Activated T-helper 9 cell treated with anti-CD3 and anti-CD28 coated beads, Interleukin-2, amount 50 U/mL, for 16 hours (primary cell): ENCODE measurements around the gene RAD51B.
"Not testable (repeated sequence)": the region's sequence is repeated elsewhere in the genome, so short reads cannot be mapped to it uniquely, and the experiment has no call there.

Experiments used
- DNase-seq: peaks from one replicate; pipeline ENCODE4 v3.0.0-alpha.2; 2020; ENCODE audit warnings: low read depth

RAD51B gene

DNA sequence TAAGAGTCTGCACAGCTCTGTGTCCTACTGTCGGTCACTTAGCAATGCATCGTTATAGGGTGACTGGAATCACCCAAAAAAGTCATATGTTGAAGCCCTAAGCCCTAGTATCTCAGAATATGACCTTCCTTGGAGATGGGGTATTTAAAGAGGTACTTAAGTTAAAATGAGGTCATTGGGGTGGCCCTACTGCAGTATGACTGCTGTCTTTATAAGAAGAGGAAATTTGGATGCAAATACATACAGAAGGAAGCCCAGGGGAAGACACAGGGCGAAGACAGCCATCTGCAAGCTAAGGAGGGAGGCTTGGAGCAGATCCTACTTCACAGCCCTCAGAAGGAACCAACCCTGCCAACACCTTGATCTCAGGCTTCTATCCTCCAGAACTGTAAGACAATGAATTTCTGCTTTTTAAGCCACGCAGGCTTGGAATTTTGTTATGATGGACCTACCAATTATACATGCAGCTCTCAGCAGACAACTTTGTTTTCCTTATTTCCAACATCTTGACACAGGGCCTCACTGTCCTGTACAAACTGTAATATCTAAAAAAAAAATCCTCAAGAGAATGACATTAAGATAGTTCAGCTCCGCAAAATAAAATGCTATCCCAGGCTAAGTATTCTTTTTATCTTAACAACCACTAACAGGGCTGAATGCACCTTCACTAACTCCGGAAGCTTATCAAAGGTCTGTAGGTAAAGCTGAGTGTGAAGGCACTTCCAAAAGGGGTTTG lies 932.9 kb downstream of the RAD51B start:
- DNase-seq: no peak

DNA sequence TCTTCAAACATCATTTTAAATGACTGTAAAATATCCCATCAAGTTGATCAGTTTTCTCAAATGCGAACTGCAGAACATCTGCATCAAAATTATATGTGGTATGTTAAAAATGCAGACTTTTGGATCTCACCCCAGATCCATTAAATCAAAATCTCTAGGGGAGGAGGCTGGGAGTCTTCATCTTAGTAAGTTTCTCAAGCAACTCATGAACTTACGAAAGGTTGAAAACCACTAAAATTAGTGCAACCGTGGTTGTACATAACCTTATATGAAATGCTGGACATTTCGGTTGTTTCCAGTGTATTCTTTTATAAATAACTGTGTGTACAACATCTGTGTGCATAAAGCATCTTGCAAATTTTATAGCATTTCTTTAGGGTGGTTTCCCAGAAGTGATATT lies 934.1 kb downstream of the RAD51B start:
- DNase-seq: no peak

DNA sequence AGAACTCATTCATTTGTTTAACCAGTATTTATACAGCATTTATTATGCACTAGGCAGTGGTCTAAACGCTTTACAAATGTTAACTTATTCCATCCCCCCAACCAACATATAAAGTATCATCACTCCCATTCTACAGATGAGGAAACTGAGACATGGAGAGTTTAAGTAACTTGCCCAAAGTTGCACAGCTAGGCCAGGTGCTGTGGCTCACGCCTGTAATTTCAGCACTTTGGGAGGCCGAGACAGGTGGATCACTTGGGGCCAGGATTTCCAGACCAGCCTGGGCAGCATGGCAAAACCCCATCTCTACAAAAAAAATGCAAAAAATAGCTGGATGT lies 935.4 kb downstream of the RAD51B start:
- DNase-seq: no peak

DNA sequence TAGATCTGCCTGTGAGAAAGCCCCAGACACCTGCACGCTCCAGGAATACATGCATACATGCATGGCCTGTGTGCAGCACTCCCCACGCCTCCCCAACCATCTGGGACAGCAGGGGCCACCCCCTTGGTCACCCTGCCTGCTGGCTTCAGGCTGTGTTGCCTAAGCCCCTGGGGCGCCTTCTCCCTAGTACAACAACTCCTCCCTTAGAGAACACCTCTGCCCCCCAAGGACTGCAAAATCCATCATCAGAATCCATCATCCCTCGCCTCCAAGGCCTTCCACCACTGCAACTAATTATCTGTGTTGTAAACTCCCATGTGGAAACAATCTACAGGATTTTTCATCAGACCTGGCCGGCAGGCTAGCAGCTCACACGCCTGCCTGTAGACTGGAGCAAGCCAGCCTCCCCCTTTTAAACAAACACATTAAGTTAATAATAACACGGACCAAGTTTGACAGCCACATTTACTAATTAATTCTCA lies 936.5 kb downstream of the RAD51B start:
- DNase-seq: no peak

DNA sequence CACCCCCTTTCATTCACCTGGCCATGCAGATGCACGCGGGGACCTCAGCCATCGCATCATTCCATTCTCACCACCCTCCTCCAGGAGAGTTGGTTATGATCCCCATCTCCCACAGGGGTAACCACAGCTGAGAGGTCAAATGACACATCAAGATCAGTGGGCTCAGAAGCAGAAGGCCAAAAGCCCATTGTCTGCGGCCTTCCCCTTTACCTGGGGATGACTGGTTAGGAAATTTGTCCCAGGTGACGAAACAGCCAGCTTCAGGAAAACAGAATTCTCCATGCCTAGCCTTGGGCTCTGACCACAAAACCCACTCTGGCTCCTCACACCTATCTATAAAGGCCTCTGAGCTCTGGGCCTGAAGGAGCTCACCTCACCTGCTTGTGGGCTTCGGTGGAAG lies 937.2 kb downstream of the RAD51B start:
- DNase-seq: no peak

DNA sequence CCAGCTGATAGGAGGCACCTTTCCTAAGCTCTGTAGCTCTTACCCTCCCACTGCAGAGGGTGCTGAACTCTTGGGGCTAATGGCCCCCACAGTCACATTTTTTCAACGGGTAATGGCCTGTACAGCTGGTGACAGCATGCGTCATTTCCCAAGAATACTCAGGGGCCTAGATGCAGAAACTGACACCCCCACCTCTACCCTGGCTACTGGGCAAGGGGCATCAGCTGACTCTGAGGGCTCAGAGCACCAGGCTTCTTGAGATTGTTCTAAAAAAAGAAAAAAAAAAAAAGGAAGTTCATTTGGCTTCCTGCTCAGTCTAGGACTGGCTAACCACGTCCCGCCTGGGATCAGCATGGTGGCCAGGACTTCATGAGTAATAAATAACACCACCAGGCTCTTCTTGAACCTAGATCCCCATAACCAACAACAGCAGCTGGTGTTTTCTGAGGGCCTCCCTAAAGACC lies 938.1 kb downstream of the RAD51B start:
- no peak for DNase-seq

DNA sequence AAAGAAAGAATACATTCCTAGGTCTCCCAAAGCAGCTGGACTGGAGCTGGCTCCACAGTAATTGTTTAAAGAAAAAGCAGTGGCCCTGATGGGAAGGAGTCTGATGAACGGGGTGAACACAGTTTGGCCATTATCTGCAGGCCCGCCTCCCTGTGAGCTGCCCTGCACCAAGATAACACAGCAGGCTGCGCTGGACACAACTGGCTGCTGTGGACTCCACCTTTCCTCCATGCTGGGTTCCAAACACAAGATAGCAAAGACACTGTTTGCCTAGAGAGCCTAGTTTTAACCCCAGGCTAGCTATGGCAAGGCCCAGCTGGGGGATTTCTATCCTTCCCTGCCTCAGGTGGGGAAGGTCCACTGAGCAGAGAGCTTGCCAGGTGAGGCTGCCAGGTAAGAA lies 938.7 kb downstream of the RAD51B start:
- DNase-seq: no peak

DNA sequence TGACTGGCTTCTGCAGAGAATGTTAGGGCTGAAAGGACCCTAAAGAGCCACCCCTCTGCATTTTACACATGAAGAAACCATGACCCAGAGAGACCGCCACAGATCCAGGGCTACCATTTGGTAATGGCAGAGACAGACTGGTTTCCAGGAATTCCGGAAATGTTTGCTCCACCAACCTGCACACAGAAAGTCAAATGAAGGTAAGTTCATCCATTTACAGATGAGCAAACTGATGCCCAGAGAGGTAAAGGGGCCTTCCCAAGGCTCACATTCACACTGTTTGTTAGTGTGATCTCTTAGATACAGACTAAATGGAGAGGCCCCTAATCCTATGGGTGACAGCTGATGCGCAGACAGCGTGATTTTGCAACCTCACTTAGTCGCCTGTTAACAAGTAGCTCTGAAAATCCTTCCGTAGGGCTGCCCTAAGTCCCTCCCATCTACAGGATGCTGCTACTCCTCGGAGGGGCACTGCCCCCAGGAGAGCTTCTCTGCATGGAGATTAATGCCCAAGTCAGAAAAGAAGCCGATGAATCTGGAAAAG lies 939.5 kb downstream of the RAD51B start:
- DNase-seq: no peak

DNA sequence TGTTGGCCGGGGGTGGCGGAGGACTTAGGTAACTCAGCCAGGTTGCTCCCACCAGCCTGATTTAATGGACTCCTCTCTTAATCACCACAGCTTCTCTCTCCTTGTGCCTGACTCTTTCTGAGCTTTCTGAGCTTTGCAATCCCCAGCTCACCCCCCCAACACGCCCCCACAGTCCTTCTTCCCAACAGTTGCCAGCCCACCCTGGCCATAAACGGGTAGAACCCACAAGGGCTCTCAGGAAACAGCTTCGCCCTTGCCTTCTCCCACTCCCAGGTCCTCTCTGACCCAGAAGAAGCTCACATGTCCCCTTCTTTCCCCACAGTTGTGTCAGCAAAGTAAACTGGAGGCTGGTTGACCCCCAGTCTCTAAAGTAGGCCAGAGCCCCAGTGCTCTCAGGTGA lies 940.4 kb downstream of the RAD51B start:
- no peak for DNase-seq

DNA sequence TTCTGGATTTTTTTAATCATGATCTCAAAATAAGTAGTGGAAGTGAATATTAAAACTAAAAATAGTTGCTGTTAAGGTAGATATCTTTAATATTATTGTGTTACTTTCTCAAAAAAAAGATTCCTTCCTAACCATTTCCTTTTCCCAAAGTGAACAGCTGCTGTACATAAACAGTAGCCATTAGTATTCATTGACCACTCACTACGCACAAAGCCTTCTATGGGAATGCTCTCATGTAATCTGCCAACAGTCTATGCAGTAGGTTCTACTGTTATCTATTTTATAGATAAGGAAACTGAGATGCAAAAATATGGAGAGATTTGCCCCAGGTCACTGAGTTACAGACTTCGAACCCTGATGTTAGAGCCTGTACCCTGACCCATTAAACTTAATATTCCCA lies 941.2 kb downstream of the RAD51B start:
- DNase-seq: no peak

DNA sequence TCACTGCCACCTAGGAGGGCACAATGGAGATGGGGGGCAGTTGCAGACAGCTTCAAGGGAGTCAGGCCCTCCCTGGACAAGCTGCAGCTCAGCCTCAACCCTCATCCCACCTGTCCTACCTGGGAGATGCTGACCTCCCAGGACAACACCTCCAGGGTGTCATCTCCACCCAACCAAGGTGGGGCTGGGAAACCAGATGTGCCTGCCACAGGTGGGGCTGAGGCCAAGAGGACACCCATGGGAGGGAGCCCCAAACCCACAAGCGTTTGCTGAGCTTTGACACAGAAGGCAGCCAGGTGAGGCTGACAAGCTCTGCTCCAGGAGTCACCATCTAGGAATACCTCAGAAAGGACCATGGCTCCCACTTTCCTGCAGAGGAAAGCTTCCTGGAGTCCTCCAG lies 941.8 kb downstream of the RAD51B start:
- DNase-seq: no peak

DNA sequence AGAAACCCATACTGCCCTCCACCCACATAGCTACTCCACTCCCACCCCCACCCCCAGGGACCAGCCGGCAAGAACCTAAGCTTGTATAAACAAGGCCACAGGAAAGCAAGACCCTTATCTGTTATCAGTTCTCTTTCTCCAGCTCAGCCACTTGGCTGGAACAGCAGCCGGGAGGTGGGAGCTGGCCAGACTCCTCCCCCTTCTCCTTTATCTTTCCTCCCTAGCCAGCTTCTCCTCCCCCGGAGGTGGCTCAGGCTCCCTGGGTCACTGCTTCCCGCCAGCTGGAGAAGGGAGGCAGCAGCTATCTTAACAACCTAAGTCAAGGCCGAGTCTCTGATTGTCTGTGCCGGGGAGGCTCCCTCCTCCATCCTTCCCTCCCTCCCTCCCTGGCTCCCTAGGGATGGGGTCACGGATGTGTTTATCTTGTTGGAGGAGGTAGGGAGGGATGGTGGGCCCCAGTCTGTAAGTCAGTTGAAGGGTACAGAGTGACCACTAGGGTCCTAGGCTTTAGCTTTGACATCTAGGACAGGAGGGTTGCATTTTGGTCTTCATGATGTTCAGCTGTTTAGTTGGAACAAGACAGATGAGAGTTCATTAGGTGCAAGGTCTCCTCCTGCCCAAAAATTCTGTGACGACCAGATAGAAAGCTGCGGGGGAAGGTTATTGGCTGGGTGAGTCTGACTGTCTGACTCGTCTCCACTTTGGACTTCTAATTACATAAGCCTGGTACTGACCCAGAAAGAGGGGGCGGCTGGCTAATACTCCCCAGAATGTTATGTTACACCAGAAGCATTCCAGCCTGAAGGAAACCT lies 943.6 kb downstream of the RAD51B start:
- no peak for DNase-seq

DNA sequence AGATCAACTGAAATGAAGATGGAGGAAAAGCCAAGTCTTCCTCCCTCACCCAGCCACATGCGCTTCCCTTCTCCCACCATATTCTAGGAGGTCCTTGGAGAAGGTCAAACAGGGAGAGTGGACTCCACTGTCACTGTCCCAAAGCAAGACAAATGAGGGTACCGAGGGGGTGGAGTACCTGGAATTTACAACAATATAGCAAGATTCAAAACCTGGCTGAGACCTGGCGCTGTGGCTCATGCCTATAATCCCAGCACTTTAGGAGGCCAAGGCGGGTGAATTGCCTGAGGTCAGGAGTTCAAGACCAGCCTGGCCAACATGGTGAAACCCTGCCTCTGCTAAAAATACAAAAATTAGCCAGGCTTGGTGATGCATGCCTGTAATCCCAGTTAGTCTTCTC lies 944.3 kb downstream of the RAD51B start:
- not testable (repeated sequence) for DNase-seq

DNA sequence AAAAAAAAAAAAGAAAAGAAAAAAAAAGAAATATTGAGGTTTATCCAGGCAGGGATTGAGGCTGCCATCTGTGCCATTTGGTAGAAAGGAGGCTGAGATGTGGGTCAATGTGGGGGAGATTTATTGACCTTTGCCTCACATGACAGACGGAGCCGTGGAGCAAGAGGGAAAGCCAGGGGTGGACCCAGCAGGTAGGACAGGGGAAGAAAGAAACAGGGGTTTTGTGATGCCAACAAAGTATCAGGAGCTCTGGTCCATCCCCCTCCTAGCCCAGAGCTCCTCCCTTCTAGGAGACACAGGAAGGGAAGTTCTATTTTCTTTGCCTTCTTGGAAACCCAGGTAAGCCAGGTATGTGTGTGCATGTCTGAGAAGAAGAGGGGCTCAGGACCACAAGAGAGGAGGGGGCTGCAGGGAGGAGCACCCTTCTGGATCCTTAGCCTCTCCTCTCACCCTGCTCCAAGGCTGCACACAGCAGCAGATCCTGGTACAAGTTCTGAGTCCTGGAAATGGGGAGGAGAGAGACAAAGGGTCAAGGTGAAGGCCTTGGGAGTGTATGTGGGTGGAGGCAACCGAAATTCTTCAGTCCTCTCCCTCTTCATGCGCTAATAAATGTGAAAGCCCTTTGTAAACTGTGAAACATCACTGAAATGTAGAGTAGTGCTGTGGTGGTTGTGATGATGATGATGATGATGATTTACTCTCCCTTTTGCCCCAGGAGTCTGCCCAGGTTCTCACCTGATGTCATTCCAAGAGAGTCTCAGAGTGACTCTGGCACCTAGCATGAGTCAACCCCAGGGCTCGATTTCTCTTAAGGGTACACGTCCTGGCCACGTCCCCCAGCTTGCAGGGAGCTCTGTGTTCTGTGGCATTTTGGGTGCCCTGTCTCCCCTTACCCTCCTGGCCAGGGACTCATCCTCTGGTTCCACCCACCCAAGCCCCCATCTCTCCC lies 947.0 kb downstream of the RAD51B start:
- no peak for DNase-seq

DNA sequence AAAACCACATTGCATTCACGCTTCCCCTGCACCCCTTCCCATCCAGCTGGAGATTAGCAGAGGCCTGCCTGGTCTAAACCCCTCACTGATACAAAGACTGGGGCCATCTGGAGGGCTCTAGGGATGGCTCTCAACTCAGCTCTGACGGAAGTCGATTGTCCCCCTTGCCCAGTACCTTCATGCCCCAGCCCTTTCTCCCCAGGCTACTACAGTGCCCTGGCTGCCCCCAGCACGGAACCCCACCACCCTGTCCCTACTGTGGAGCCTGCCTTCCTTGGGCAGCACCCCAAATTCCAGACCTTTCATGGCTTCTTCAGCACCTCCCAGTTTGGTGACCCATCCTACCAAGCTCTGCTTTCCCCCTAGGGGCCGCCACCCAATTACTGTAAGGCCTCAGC lies 947.7 kb downstream of the RAD51B start:
- no peak for DNase-seq

DNA sequence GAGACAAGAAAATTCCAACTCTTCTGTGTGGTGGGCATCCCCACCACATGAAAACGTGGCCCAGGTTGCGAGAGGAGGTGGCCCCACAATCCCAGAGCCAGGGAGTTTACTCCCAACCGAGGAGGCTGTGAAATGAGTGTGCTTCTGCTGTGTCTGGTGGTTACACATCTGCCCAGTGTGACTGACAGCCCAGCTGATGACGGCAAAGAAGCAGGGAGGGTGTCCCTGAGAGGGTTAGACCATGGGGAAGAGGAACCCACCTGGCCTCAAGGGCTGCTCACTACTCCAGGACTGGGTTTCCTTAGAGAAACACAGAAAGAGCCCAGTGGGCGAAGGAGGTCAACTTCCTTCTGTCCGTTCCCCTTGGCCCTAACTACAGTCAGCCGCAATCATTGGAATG lies 948.7 kb downstream of the RAD51B start:
- DNase-seq: no peak

DNA sequence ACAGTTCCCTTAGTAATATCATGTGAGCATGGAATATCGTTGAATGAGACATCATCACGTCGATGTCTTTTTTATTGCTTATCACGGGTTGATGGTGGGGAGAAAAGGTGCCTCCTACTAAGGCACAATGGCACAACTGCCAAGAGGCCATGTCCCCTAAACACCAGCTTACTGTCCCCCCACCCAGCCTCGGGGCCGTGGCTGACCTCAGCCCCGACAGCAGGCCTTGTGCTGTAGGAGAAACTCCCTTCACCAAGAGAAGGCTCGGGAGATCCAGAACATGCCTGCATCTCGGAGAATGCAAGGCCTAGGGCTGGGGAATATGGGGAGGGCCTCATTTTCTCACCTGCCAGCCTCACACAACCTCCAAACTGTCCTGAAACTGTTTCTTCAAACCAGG lies 950.5 kb downstream of the RAD51B start:
- no peak for DNase-seq

DNA sequence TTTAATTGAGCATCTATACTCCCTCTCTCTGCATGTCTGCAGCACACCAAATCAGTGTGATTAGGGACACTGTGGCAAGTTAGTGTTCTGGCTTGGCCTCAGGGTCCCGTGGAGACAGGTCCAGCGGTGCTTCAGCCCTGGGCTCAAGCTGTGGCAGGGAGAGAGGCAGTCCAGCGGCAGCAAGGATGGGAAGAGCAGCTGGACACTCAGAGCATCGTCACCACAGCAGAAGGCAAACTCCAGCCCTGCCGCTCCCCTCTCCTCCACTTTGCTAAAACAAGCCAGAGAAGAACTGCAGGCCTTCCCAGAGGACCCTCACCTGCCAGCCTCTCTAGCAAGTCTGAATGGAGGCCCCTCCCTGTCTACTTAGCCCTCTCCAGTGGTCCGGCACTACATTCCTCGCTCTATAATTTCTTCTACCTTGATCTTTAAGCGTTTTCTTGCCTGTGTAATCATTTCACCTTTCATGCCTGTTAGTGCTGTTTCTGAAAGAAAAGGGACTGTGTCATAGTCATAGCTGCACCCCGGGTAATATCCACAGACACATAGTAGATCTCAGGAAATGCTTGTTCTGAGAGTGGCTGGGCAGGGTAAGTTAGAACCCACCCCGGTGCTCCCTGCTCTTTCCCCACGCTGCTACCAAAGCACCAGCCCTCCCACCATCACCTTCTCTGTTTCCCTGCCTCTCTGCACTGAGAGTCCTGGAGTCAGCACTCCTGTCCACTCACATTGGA lies 951.1 kb downstream of the RAD51B start:
- no peak for DNase-seq

DNA sequence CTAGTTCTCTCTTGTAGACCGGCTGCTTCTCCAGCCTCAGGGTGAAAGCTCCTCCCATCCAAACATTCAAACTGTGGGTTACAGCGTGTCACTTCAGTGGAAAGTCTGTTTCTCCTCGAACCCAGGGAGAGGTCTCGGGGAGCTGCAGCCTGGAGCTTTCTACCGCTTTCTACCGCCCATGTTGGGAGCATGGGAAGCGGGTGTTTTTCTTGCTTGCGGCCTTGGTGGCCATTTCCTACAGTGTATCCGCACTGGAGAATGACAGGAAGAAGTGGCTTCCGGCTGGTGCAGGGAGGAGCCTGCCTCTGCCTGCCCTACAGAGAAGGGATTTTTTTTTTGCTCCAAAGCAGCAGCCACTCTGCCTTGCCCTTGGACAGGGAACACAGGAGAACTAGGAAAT lies 952.1 kb downstream of the RAD51B start:
- no peak for DNase-seq

DNA sequence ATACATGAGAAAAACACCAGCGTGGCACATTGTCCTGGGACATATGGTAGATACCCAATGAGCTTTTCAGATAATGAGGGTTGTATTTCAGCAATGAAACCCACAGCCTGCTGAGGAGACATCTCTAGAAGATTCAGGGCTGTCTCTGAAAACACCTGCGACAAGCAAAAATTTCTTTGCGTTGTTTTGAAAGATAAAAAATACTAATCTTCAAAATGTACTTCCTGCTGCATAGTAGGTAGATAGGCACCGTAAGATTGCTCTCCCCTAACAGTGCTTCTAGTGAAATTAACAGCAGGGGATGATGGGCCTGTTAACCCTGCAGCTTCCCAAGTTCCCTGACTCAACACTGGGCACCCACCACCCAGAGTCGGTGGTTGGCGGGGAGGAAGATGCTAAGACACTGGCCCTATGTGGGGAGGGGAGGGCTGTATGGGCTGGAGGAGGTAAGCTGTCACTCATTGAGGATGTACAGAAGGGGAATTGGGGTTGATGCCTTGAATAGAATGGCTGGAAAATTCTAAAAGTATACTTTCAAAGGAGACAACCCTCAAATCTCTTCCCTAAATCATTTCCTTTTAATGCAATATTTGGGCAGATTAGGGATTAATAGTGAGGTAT lies 953.3 kb downstream of the RAD51B start:
- DNase-seq: no peak
